HepG2 (cell line): ENCODE measurements around the gene ITGB2. TPM values are rescaled to one million over a fixed set of nuclear protein-coding genes. Genes with fewer than 3 reads are reported as not detected.

Experiments used
- CBX5 ChIP-seq: sonication (generic); formaldehyde crosslinking; IDR thresholded peaks from 2 replicates; pipeline ENCODE4 v1.4.0; 2020; ENCODE audit warnings: missing genetic modification reagents, borderline replicate concordance
- DDIT3 ChIP-seq: sonication (generic); formaldehyde crosslinking; IDR thresholded peaks from 2 replicates; pipeline ENCODE4 v1.4.0; 2020; ENCODE audit warnings: mild to moderate bottlenecking, missing genetic modification reagents
- GABPB1 ChIP-seq: IDR thresholded peaks from 2 replicates; pipeline ENCODE4 v1.6.1; 2016; ENCODE audit warnings: mild to moderate bottlenecking, missing genetic modification reagents, moderate library complexity, missing compliant biosample characterization
- GLMP ChIP-seq: sonication (generic); formaldehyde crosslinking; IDR thresholded peaks from 2 replicates; pipeline ENCODE4 v1.9.0; 2021; ENCODE audit warnings: missing genetic modification reagents, mild to moderate bottlenecking, borderline replicate concordance
- POLR2AphosphoS2 ChIP-seq: IDR thresholded peaks from 2 replicates; pipeline ENCODE4 v1.6.1; 2011; ENCODE audit warnings: low read depth, low read length, improper control_type of control experiment
- TERF1 ChIP-seq: sonication (generic); formaldehyde crosslinking; IDR thresholded peaks from 2 replicates; pipeline ENCODE4 v1.8.0; 2022; ENCODE audit warnings: mild to moderate bottlenecking, missing genetic modification reagents, moderate library complexity
- ZBTB40 ChIP-seq, 2 experiments: fragments of 450-650 bp in 1 of 2; sonication (generic) in 1 of 2; formaldehyde crosslinking in 1 of 2; IDR thresholded peaks; 2 replicates each; pipeline versions ENCODE4 v1.6.1 to v1.8.0; 2016 to 2022; ENCODE audit warnings: antibody characterized with exemption in 1 of 2, mild to moderate bottlenecking in 1 of 2, missing genetic modification reagents in 1 of 2
- ZHX1 ChIP-seq: sonication (generic); formaldehyde crosslinking; IDR thresholded peaks from 2 replicates; pipeline ENCODE4 v1.8.1; 2022; ENCODE audit warnings: low read depth, mild to moderate bottlenecking, missing genetic modification reagents
- ZMYM2 ChIP-seq: sonication (generic); formaldehyde crosslinking; IDR thresholded peaks from 2 replicates; pipeline ENCODE4 v1.8.0; 2022; ENCODE audit warnings: mild to moderate bottlenecking, missing genetic modification reagents
- ZMYM4 ChIP-seq: sonication (generic); formaldehyde crosslinking; IDR thresholded peaks from 2 replicates; pipeline ENCODE4 v1.8.1; 2023; ENCODE audit warnings: mild to moderate bottlenecking, missing genetic modification reagents
- ZNF607 ChIP-seq: sonication (generic); formaldehyde crosslinking; IDR thresholded peaks from 2 replicates; pipeline ENCODE4 v1.5.1; 2020; ENCODE audit warnings: missing genetic modification reagents, mild to moderate bottlenecking, borderline replicate concordance
- ZNF660 ChIP-seq: sonication (generic); formaldehyde crosslinking; IDR thresholded peaks from 2 replicates; pipeline ENCODE4 v1.5.1; 2020; ENCODE audit warnings: mild to moderate bottlenecking, low read depth, missing genetic modification reagents, borderline replicate concordance
- ZNF720 ChIP-seq: sonication (generic); formaldehyde crosslinking; IDR thresholded peaks from 2 replicates; pipeline ENCODE4 v1.4.0; 2020; ENCODE audit warnings: missing genetic modification reagents
- ZNF737 ChIP-seq: sonication (generic); formaldehyde crosslinking; IDR thresholded peaks from 2 replicates; pipeline ENCODE4 v1.5.0; 2020; ENCODE audit warnings: missing genetic modification reagents, mild to moderate bottlenecking, borderline replicate concordance
- ZNF879 ChIP-seq: sonication (generic); formaldehyde crosslinking; IDR thresholded peaks from 2 replicates; pipeline ENCODE4 v1.8.1; 2023; ENCODE audit warnings: missing genetic modification reagents
- polyA plus RNA-seq, 8 experiments: library from polyadenylated mRNA; depleted of rRNA in 3 of 8; stranded (reverse) in 7 of 8; unstranded in 1 of 8; fragments of >200 nt; fragmentation: Illumina TruSeq in 4 of 8; extraction: Trizol in 4 of 8; gene quantifications; 2 replicates each; pipeline versions ENCODE4 v1.2.1 to v1.2.3, GENCODE V29; 2011 to 2016; ENCODE audit warnings: low read depth in 4 of 8, missing spikeins in 1 of 8, mixed read lengths in 1 of 8; ENCODE audit not compliant: insufficient read depth in 1 of 8
- total RNA-seq, 5 experiments: library from RNA; depleted of rRNA; stranded (reverse); fragments of >200 nt; fragmentation: Illumina TruSeq; extraction: Trizol; gene quantifications; 2 replicates each; pipeline ENCODE4 v1.2.3, GENCODE V29; 2016; ENCODE audit warnings: low read depth in 1 of 5

Gene ITGB2
- total and polyA plus RNA-seq, 2 of the 13 experiments (the other 11 are each of a cell fraction or from before 2014, with no cell fraction given), result 4.2 to 18.0 TPM

- TF ChIP-seq ZBTB40 (IDR thresholded peaks at IDR 0.05), result no peak
- TF ChIP-seq ZBTB40 (CRISPR knock-in tag; IDR thresholded peaks at IDR 0.05), result no peak
- no peak for TF ChIP-seq ZHX1 (CRISPR knock-in tag)
- no peak for TF ChIP-seq GLMP
- TF ChIP-seq CBX5 (CRISPR knock-in tag), result no peak
- no peak for TF ChIP-seq ZMYM4
- TF ChIP-seq ZNF720 (CRISPR knock-in tag), result no peak
- TF ChIP-seq ZNF737, result no peak
- TF ChIP-seq TERF1 (CRISPR knock-in tag), result no peak
- TF ChIP-seq ZNF660 (CRISPR knock-in tag), result no peak
- TF ChIP-seq ZNF879, result no peak
- TF ChIP-seq GABPB1, result no peak
- TF ChIP-seq POLR2AphosphoS2, result no peak
- TF ChIP-seq DDIT3 (CRISPR knock-in tag), result no peak
- no peak for TF ChIP-seq ZMYM2
- TF ChIP-seq ZNF607 (CRISPR knock-in tag), result no peak
- TF ChIP-seq, all 625 proteins: peak for 0
Observed at GRCh38 chr21:44933918-44934260, 13.2 kb upstream of the ITGB2 start (continued).
